GM19239 (cell line): ENCODE data around the gene ADCY4.

Source experiments
- DNase-seq: peaks from one replicate; pipeline ENCODE4 v3.0.0; 2011; ENCODE audit warnings: low spot score; ENCODE audit not compliant: insufficient read length
- FAIRE-seq: peaks from 2 replicates; lab custom pipeline; 2011; peaks lifted over from hg19 to GRCh38; lab: Jason Lieb, UNC

ADCY4 gene

GRCh38 chr14:24304019-24304387 lies 30.9 kb downstream of the ADCY4 start:
- DNase-seq (no peak), FAIRE-seq (no peak)

DNA sequence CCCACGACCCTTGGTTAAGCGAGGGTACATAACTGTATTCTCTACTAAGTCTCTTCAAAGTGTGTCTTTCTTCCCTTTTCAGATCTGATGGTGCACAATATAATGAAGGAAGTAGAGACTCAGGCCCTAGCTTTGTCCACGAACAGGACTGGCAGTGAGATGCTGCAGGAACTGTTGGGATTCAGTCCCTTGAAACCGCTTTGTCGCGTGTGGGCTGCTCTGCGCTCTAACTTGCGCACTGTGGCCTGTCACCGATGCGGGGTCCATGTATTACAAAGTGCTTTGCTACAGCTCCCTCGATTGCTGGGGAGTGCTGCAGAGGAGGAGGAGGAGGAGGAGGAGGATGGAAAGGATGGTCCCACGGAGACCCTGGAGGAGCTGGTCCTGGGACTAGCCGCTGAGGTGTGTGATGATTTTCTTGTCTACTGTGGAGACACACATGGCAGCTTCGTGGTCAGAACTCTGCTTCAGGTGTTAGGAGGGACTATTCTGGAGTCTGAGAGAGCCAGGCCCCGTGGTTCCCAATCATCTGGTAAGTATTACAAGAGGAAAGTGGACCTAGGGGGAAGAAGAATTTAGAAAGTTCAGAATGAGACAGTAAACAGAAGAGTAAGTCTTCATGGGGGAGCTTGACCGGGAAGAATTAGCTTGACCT lies 34.4 kb downstream of the ADCY4 start:
- no peak for FAIRE-seq
- no peak for DNase-seq

- peak; percentile 89 for DNase-seq
- peak; percentile 91 for FAIRE-seq
Measured at GRCh38 chr14:24299255-24300191, 35.3 kb downstream of the ADCY4 start, which contains the start of the genes DHRS1 and NOP9. DHRS1 (minus strand) TSS chr14:24299780; CDS start chr14:24299106, 674 bp downstream. NOP9 (plus strand) TSS chr14:24299850; CDS start chr14:24299955, 105 bp downstream.

- DNase-seq (no peak), FAIRE-seq (no peak)
Measured at GRCh38 chr14:24298892-24299254, 36.0 kb downstream of the ADCY4 start.

DNA sequence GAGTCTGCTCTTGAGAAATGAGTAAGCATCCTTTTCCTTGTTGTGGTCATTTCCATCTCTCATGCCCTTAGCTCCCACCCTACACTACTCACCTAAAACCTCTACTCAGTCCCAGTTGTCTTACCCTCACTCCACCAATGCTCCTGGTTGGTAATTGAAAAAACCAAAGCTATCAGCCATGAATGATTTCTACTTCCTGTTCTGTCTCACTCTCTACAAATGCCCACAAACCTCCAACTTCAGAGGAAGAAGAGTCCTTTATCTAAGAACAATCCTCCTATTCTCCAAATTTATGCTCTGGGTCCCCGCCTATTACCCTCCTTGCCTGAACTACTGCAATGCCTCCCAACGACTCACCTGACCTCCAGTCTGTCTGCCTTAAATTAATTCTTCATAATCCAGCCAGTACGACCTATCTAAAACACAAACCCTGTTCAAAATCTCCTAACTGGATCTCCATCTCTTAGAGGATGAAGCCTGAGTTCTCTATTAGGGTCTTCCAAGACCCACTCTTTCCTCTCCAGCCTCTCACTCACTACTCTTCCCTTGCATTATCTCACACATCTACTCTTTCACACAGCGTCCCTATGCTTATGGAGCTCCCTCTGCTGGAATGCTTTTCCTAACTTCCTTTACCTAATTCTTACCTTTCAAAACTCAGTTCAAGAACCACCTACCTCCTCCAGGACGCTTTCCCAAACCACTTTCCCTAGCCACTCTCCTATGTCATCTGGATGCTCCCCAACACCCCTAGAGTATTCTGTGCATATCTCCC lies 37.5 kb downstream of the ADCY4 start:
- DNase-seq (no peak), FAIRE-seq (no peak)

DNA sequence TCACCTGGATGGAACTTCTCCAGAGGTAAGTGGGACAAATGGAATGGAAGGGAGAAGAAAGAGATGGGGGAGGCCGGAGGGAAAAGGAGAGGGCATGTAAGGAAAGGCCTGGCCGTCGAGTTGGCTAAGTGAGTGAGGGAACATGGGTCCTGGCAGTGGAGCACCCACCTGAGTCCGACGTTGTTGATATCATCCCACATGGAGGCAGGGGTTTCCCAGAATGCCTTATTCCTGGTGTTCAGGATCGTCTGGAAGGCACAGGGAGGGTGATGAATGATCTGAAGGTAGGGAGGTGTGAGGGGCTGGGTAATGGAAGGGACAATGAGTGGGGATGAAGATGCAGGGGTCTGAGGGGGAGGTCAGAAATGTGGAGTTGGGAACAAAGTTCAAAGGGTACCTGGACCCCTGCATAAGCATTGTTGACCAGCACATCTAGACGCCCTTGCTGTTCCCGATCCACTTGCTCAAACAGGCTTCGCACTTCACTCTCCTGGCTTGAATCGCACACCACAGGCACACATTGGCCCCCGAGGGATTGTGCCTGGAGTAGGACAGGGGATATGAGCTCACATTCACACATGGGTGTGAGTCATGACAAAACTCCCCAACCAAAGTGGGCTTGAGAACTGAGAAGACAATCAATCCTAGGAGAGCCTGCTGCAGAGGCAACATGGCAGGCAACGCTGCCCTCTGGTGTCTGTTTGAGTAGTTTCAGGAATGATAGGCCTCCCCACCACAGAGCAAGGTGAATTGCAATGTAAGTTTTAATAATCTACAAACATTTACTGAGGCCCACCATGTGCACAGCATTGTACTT lies 38.3 kb downstream of the ADCY4 start:
- FAIRE-seq, result peak; percentile 91

DNA sequence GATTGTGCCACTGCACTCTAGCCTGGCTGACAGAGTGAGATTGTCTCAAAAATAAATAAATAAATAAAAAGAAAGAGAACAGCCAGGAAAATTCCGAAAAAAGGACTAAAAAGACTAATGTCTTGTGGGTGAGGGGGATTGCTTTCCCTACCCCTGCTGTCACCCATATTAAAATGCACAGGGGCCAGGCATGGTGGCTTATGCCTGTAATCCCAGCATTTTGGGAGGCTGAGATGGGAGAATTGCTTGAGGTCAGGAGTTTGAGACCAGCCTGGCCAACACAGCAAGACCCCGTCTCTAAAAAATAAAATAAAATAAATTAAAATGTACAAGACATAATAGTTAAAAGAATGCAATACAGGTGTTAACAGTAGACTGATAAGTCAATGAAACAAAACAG lies 41.3 kb downstream of the ADCY4 start:
- DNase-seq (no peak), FAIRE-seq (no peak)

More for the DNA sequence above, 38.3 kb downstream of the ADCY4 start:
- peak; percentile 71 for DNase-seq

- FAIRE-seq, result no peak
- no peak for DNase-seq
Measured at GRCh38 chr14:24292118-24292807, 42.6 kb downstream of the ADCY4 start.

DNA sequence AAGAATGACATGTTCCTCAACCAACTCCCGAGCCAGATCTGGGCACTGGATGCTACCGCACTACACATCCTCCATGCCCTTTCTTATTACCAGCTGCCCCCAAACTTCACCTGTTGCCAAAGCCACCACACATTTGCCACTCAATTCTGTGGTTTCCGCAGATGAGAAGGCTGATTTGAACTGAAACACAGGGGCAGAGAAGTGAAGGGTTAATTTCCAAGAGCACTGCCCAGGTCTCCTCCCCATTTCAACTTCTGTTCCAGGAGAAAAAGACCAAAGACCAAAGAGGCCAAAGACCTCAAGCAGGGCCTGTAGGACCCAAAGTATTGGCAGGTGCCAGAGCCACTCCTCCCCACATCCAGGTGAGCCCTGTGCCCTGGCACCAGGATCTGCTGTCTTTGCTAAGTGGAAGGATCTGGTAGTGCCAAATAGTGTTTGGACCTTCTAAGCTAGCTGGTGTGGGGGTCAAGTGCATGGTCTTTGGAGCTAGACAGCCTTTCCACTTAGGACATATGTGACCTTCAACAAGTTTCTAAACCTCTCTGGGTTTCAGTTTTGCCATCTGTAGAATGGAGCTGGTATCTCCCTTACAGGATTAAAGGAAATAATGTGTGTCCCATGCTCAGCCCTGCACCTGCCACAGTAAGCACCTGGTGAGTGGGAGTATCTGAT lies 43.3 kb downstream of the ADCY4 start:
- FAIRE-seq, result no peak

GRCh38 chr14:24290746-24291145 lies 44.1 kb downstream of the ADCY4 start:
- FAIRE-seq (no peak), DNase-seq (no peak)

More for the DNA sequence above, 43.3 kb downstream of the ADCY4 start:
- no peak for DNase-seq

- DNase-seq (no peak), FAIRE-seq (peak; percentile 21)
Measured at GRCh38 chr14:24289649-24290280, 45.1 kb downstream of the ADCY4 start.

DNA sequence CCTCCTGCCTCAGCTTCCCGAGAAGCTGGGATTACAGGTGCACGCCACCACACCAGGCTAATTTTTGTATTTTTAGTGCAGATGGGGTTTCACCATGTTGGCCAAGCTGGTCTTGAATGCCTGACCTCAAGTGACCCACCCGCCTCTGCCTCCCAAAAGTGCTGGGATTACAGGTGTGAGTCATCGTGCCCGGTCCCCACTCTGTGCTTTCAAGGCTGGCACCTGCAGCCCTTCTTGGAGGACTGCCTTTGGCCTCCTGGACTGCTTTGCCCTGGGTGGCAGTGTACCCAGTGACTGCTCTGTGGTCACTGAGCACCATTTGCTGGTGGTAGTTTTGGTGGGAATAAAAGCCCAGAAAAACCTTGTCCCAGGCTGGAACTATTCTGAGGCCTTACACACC lies 47.9 kb downstream of the ADCY4 start:
- FAIRE-seq, result no peak

DNA sequence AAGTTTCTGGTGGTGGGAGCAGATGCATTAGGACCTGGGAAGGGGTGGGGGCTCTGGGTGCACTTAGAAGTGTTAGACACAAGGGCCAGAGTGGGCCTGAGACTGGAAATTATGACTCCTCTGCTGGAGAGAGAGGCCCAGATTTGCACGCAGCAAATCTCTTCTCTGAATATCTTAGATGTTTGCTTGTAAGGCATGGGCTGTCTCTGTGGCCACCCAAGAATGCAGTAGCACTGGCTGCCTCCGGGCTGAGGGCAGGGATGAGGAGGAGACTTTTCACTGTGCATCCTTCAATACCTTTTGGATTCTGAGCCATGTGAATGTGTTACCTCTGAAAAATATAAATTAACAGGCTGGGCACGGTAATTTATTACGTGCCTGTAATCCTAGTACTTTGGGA lies 49.5 kb downstream of the ADCY4 start:
- no peak for FAIRE-seq
- DNase-seq, result no peak

More for the DNA sequence above, 47.9 kb downstream of the ADCY4 start:
- DNase-seq, result no peak

DNA sequence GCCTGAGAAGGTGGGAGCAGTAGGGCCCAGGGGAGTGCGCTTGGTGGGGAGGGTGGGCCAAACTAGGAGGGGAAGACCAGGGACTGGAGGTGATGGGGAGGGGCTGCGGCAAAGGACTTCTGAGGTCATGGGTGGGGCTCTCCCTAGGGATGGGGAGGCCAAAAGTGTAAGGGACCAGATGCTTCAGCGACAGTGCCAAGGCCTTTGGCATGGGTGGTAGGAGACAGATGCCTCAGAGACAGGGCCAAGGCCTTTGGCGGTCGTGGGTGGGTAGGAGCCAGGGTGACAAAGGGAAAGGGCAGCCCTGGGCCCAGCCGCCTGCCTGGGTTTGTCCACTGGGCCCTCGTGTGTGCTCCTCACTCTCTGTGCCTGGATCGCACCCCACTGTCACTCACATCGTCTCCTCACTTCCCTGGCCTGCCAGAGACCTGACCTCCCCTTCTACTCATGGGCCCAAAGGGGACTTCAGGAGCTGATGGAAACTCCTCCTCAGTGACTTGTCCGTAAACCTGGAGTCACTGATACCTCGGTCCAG lies 50.3 kb downstream of the ADCY4 start:
- FAIRE-seq (no peak), DNase-seq (no peak)

DNA sequence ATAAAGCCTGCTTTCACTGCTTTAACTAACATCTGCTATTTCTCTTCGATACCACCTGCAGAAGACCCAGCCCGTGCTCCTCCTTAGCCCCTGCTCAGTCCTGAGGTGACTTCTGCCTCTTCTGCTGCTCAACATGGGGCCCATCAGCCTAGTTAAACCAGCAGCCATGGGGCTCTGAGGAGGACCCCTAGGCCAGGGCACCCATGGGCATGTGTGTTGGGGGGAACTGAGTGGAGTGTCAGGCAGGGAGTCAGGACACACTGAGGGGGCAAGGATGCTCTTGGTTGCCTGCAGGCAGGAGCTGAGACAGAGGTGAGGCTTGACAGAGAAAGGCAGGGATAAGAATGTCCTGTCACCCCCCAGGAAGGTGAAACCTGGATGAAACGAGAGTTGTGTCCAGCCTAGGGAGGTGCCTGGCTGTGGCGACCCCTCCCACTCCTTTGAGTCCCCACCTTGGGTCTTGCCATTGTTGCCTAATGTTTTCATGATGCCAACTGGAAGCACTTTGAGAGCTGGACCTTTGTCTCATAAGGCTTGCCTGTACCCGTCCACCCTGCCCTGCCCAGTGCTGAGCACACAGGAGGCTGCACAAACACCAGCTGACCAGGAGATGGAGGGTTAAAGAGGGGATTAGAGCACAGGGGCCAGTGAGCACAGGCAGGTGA lies 50.9 kb downstream of the ADCY4 start:
- DNase-seq (no peak), FAIRE-seq (no peak)

DNA sequence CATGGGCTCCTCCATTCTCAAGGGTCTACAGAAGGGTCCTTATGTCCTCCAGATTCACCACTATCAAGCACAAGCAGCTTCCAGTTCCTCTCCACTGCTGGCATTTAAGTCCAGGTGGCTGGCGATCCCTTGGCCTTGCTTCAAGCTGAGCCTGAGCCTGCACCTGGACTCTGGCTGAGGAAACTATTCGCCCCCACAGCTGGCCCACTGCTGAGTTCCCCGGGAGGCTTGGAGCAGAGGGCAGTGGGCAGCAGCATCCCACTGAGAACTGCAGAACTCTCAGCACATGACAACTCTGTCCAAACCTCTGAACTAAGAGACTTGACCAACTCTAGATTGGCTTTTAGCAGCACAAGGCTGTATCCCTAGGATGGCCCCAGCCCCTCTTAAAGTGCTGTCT lies 52.1 kb downstream of the ADCY4 start:
- no peak for DNase-seq

GRCh38 chr14:24281636-24282035 lies 53.2 kb downstream of the ADCY4 start:
- no peak for FAIRE-seq
- no peak for DNase-seq

More for the DNA sequence above, 52.1 kb downstream of the ADCY4 start:
- FAIRE-seq, result no peak
